ENCODE measurements around the gene ADRA2A.

Gene ADRA2A

DNA sequence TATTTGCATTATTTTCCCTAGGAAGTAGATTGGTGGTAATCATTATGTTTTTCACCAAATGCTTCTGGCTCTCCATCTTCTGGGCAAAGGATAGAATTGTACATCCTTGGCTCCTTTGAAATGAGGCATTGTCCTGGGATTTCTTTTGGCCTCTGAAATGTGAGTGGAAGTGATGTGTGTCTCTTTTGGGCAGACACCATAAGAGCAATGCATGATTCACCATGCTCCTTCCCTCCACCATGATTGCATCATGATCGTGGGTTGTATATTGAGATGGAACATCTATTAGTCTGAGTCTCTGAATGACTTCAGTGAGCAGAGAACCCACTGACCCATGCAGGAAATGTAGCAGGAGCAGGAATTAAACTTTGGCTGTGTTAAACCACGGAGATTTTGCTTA is 49.2 kb downstream of the ADRA2A start:
- TF ChIP-seq, protein P1, sequence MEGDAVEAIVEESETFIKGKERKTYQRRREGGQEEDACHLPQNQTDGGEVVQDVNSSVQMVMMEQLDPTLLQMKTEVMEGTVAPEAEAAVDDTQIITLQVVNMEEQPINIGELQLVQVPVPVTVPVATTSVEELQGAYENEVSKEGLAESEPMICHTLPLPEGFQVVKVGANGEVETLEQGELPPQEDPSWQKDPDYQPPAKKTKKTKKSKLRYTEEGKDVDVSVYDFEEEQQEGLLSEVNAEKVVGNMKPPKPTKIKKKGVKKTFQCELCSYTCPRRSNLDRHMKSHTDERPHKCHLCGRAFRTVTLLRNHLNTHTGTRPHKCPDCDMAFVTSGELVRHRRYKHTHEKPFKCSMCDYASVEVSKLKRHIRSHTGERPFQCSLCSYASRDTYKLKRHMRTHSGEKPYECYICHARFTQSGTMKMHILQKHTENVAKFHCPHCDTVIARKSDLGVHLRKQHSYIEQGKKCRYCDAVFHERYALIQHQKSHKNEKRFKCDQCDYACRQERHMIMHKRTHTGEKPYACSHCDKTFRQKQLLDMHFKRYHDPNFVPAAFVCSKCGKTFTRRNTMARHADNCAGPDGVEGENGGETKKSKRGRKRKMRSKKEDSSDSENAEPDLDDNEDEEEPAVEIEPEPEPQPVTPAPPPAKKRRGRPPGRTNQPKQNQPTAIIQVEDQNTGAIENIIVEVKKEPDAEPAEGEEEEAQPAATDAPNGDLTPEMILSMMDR (IDR thresholded peaks at IDR 0.05; ENCODE audit: insufficient read depth, low read length, missing control alignments) = no peak

DNA sequence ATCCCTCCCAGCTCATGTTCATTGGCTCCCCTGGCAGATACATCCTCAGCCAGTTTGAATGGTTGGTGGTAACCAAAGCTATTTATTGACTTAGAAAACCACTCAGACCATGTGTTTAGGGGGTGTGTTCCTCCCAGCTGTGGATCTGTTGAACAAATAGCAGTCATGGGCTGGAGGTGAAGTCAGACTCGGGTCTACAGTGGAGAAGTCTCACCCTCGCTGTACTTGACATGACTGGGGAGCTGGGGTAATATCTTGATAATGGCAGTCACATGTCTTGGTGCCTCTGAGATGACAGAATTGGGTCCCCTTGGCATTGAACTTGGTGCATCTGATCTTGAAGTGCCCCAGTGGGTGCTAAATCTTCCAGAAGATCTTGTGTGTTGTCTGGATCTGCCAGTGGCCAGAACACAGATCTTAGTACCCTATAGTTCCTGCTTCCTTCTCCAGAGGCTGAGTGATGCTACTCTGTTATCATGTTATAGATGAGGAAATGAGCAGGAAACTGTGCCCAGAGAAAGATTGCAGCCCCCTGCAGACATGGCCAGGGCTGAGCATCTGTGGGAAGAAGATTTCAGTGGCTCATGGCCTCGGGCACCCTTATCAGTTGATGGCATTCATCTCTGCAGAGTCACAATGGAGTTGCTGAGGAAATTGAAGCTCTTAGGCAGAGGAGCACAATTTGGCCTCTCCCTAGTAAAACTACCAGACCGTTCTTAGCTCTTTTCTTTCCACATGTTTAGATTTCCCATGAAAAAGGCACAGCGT is 50.4 kb downstream of the ADRA2A start:
- TF ChIP-seq, protein P1 (IDR thresholded peaks at IDR 0.05; ENCODE audit: insufficient read depth, low read length, missing control alignments) = no peak
- DNase-seq (ENCODE audit: low read depth, low spot score) = no peak
- no peak overlapping the region for H3K4me3 ChIP-seq (ENCODE audit: low read depth, low read length)
- ChIA-PET POLR2A (no interaction called here), CTCF (no interaction called here)

More for the DNA sequence above, 49.2 kb downstream of the ADRA2A start:
- CTCF ChIA-PET = no interaction called here
- POLR2A ChIA-PET = no interaction called here
- H3K4me3 ChIP-seq (ENCODE audit: low read depth, low read length) = no peak overlapping the region
- DNase-seq (ENCODE audit: low read depth, low spot score) = no peak

DNA sequence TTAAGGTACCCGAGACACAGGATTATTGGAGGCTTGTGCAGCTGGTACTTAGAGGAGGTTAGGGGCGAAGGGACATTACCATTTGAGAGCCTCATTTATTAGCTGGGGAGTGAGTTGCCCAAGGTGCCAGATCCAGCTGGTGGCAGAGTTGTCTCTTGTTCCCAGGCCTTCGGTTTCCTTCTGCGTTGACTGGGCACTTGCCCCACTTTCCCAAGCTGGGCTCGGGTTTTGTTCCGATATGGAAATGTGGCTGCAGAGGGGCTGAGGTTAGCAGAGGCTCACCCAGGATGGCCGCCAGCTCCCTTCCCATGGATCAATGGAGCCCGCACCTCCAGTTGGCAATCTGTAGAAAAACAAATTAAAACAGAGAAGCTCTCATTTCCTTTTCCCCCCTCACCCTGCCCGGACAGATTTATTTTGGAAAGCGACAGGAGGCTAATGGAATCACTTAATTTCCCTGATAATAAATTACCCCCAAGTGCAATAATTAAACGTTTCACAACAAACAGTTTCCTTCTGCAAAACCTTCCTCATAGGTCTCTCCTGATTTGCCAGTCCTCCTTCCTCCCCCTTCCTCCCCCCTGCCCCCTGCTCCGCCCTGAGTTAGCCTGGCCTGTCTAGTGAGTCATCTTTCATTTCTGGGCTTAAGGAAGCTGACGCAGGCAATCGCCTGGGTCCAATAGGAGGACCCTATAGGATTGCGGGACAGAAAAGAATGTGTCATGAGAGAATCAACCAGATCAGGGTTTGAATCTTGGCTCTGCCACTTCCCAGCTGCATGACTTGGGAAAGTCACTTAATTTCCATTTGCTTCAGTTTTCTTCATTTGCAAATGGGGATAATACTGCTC is 51.7 kb downstream of the ADRA2A start:
- no peak for DNase-seq (ENCODE audit: low read depth, low spot score)
- CTCF ChIA-PET = no interaction called here
- H3K4me3 ChIP-seq (ENCODE audit: low read depth, low read length) = no peak overlapping the region
- POLR2A ChIA-PET = no interaction called here
- TF ChIP-seq, protein P1 (IDR thresholded peaks at IDR 0.05; ENCODE audit: insufficient read depth, low read length, missing control alignments) = no peak

DNA sequence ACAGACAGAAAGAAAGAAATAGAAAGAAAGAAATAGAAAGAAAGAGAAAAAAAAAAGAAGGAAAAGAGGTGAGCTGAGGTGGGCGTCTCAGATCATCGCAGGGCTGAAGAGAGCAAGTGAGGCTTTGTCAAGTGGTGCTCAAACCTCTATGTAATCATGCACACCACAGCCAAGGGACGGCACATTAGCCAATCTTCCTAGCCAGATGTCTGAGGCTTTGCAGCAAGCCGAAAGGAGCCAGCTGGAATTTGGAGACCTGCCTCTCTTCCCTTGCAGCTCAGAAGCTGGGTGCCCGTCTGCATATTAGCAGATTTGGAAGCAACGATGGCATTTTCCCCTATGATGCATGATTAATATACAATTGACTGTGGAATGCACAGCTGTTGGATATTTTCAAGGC is 52.5 kb downstream of the ADRA2A start:
- no peak for DNase-seq (ENCODE audit: low read depth, low spot score)
- ChIA-PET CTCF (interaction anchor here (1.6 kb wide), 1 partner anchor 63 kb away, joined by 3 read pairs; no protein-coding TSS in a partner anchor), POLR2A (no interaction called here)
- TF ChIP-seq, protein P1 (IDR thresholded peaks at IDR 0.05; ENCODE audit: insufficient read depth, low read length, missing control alignments) = no peak
- no peak overlapping the region for H3K4me3 ChIP-seq (ENCODE audit: low read depth, low read length)

DNA sequence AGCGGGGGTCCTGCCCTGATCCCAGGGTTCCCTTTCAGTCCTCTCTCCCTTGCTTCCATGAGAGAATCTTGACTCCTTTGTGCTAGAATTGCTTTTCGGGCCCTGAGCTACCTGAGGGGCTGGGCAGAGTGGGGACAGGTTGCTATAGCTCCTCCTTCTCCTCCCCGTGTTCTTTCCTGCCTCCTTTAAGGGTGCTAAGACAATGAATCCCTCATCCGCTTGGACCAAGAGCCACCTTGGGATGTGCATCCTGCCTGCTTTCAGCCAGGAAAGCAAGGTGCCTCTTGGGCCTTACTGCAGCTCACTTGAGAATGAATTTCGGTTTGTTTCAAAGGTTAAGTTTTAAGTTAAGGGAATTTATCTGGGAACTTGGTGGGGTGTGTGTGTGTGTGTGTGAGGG is 53.6 kb downstream of the ADRA2A start:
- POLR2A ChIA-PET = no interaction called here
- TF ChIP-seq, protein P1 (IDR thresholded peaks at IDR 0.05; ENCODE audit: insufficient read depth, low read length, missing control alignments) = no peak
- DNase-seq (ENCODE audit: low read depth, low spot score) = no peak

More for the DNA sequence above, 53.6 kb downstream of the ADRA2A start:
- CTCF ChIA-PET = interaction anchor here (1.6 kb wide), 1 partner anchor 64 kb away, joined by 3 read pairs; no protein-coding TSS in a partner anchor
- H3K4me3 ChIP-seq (ENCODE audit: low read depth, low read length) = no peak overlapping the region
